ENCODE data around the gene TEX48. TPM values are rescaled to one million over a fixed set of nuclear protein-coding genes. Genes with fewer than 3 reads are reported as not detected.

The TEX48 gene
- total RNA-seq, 2 donors from 2014 or later = not detected

DNA sequence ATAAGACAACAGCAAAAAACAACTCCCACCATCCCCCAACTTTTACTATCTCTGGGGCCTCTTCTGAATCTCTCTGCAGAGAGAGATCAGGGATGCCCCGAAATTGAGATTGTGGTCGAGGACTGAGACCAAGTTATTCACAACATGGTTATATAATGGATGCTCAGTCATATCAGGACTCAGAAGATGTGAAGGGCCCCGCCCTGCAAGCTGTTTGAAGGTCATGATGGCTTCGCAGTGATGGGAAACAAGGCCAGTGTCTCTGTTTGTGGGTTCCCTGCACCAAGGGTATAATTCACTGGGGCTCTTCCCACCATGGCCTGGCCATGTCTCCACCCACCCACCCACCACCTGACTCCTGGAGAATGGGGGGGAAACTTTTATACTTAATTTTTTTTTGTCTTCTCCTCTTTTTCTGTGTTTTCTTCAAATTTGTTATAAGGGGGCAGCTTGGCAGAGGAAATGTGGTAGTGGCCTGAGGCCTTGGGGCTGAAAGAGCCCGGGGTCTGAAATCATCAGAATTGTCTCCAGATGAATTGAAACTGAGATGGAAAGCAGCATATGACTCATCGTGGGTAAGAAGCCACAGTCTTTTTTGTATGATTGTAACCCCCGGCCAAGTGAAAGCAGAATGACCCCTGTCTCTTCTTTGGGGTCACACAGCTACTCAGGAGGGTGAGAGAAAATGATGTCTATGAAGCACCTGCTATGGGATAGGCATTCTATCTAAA is 15.0 kb upstream of the TEX48 start:
- TF ChIP-seq, protein P1, sequence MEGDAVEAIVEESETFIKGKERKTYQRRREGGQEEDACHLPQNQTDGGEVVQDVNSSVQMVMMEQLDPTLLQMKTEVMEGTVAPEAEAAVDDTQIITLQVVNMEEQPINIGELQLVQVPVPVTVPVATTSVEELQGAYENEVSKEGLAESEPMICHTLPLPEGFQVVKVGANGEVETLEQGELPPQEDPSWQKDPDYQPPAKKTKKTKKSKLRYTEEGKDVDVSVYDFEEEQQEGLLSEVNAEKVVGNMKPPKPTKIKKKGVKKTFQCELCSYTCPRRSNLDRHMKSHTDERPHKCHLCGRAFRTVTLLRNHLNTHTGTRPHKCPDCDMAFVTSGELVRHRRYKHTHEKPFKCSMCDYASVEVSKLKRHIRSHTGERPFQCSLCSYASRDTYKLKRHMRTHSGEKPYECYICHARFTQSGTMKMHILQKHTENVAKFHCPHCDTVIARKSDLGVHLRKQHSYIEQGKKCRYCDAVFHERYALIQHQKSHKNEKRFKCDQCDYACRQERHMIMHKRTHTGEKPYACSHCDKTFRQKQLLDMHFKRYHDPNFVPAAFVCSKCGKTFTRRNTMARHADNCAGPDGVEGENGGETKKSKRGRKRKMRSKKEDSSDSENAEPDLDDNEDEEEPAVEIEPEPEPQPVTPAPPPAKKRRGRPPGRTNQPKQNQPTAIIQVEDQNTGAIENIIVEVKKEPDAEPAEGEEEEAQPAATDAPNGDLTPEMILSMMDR (IDR thresholded peaks at IDR 0.05) = no peak
- no peak overlapping the region for H3K4me3 ChIP-seq
- no peaks in the 10 kb centered on the region for H3K36me3 ChIP-seq
- H3K4me1 ChIP-seq = no peaks in the 10 kb centered on the region
- DNase-seq (ENCODE audit: low spot score) = no peak
- H3K9me3 ChIP-seq = peaks cover 0 to 9% of the 10 kb centered on the region in 2 donors
- no peaks in the 10 kb centered on the region for H3K27me3 ChIP-seq
- no peak overlapping the region for H3K27ac ChIP-seq

DNA sequence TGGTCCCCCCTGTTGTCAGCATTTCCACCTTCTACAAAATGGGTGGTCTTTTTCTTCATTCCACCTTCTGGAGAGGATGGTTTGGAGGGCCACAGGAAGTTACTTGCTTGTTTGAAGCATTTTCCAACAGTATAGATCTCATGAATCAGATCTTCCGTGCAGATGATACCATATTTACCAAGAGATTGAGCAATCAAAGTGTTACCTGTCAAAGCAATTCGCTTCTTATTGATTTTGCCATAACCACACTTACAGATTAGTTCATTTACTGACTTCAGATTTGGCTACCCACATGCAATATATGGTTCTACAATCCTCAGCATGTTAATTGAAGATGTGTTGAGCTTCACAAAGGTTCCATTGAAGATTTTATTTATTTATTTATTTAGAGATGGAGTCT is 14.0 kb upstream of the TEX48 start:
- no peak for DNase-seq (ENCODE audit: low spot score)
- TF ChIP-seq, protein P1 (IDR thresholded peaks at IDR 0.05) = no peak
- H3K4me1 ChIP-seq = no peaks in the 10 kb centered on the region
- peaks cover 0 to 9% of the 10 kb centered on the region in 2 donors for H3K9me3 ChIP-seq
- no peaks in the 10 kb centered on the region for H3K27me3 ChIP-seq
- no peak overlapping the region for H3K4me3 ChIP-seq
- no peak overlapping the region for H3K27ac ChIP-seq
- no peaks in the 10 kb centered on the region for H3K36me3 ChIP-seq

DNA sequence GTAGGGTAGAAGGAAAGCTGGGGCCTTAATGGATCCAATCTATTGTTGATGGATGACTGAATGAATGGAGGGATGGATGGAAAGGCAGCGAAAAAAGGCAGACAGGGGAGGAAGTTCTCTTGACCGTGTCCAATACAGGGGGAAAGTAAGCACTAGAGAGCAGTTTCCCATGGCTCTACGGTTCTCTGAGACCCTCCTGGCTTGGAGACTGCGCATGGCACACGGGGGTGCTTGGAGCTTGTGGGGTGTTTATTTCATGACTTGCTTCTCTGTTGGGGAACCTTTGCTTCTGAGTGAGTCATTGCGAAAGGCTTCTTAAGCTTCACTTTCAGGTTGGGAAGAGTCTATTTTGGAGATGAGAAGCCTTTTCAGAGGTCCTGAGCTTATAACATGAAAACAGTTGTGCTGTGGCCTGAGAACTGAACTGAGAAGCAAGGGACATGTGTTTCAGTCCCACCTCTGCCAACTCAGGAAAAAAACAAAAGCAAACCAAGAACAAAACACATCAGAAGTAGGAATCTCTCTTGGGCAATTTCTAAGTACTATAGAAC is 12.8 kb upstream of the TEX48 start:
- no peak overlapping the region for H3K4me3 ChIP-seq
- peaks cover 0 to 5% of the 10 kb centered on the region in 2 donors for H3K9me3 ChIP-seq
- H3K27ac ChIP-seq = no peak overlapping the region
- TF ChIP-seq, protein P1 (IDR thresholded peaks at IDR 0.05) = no peak
- H3K4me1 ChIP-seq = no peaks in the 10 kb centered on the region
- H3K27me3 ChIP-seq = no peaks in the 10 kb centered on the region
- H3K36me3 ChIP-seq = no peaks in the 10 kb centered on the region
- DNase-seq (ENCODE audit: low spot score) = no peak

DNA sequence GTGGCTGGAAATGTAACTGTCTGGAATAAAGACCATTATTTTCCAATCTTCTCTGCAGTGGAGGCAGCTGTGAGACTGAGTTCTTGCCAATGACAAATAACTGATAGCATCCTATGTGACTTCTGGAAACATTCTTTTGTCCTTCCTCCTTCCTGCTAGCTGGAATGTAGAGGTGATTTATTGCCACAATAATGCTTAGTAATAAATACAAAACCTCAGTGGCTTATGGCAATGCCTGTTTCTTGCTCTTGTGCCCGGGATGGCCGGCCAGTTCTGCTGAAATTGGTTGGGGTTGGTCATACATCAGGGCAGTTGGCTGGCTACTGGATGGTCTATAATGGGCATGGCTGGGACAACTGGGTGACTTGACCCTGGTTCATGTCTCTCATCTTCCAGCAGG is 12.2 kb upstream of the TEX48 start:
- no peaks in the 10 kb centered on the region for H3K27me3 ChIP-seq
- no peak overlapping the region for H3K27ac ChIP-seq
- no peak overlapping the region for H3K4me3 ChIP-seq
- H3K4me1 ChIP-seq = no peaks in the 10 kb centered on the region
- H3K36me3 ChIP-seq = no peaks in the 10 kb centered on the region
- no peaks in the 10 kb centered on the region for H3K9me3 ChIP-seq
- TF ChIP-seq, protein P1 (IDR thresholded peaks at IDR 0.05) = no peak
- DNase-seq (ENCODE audit: low spot score) = no peak

DNA sequence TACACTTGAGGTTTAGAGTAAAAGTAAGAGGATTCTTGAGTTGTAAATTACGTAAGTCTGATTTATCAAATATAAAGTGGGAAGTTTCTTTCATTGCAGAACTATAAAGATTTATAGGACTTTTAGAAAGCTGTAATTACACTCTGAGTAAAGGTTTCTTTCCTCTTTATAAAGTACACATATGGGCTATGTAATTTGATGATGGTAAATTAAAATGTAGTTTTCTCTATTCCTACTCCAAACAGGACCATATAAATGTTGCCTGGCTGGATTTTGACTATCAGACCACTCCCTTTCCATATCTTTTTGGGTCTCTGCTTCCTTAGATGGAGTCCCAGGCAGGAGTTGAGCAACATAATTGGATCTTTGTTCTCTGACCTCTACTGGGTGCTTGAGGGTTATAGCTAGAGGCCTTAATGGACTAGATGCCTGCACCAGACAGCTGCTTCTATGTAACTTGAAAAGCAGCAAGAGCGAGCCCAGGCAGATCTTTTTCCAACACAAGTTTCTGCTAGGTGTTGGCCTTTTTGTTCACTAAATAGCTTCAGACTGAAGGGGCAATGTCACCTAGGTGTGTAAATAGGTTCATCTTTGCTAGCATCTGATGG is 11.4 kb upstream of the TEX48 start:
- no peaks in the 10 kb centered on the region for H3K36me3 ChIP-seq
- TF ChIP-seq, protein P1 (IDR thresholded peaks at IDR 0.05) = no peak
- H3K4me1 ChIP-seq = no peaks in the 10 kb centered on the region
- DNase-seq (ENCODE audit: low spot score) = no peak
- H3K9me3 ChIP-seq = no peaks in the 10 kb centered on the region
- no peak overlapping the region for H3K4me3 ChIP-seq
- H3K27me3 ChIP-seq = no peaks in the 10 kb centered on the region
- H3K27ac ChIP-seq = no peak overlapping the region
